H1 (cell line): Measurements from ENCODE around the gene HNF4A. TPM values are rescaled to one million over a fixed set of nuclear protein-coding genes. Genes with fewer than 3 reads are reported as not detected.

Experiments
- POU5F1 ChIP-seq: IDR thresholded peaks from 2 replicates; pipeline ENCODE4 v1.6.1; 2011; ENCODE audit warnings: low read depth, mild to moderate bottlenecking, low read length, moderate library complexity
- polyA plus RNA-seq, 7 experiments: library from polyadenylated mRNA; depleted of rRNA in 3 of 7; stranded (reverse) in 5 of 7; unstranded in 2 of 7; fragments of >200 nt in 5 of 7; fragments of 200-250 nt in 2 of 7; gene quantifications; 1 replicate in 5 of 7; 2 replicates in 1 of 7; 4 replicates in 1 of 7; pipeline versions ENCODE4 v1.2.1 to v1.2.3, GENCODE V29; 2011 to 2013; ENCODE audit warnings: missing spikeins in 2 of 7, mixed read lengths in 2 of 7
- total RNA-seq: library from RNA; stranded (reverse); fragmentation: NEBNext Ultra II Directional; extraction: Animal tissue kit (Norgen Biotek cat#: 25700); gene quantifications from 2 replicates; pipeline ENCODE4 v1.2.1, GENCODE V29; 2021

HNF4A gene
- total and polyA plus RNA-seq, 2 of the 8 experiments (the other 6 are each of a cell fraction or from before 2014, with no cell fraction given), result 0.03 TPM; not detected in 1

GRCh38 chr20:44410583-44411019, 55.1 kb downstream of the HNF4A start (continued):
- TF ChIP-seq POU5F1, result no peak
